Esophagus muscularis mucosa (tissue), 3 donors: ENCODE results near the gene EIF5AL1.

Experiments
- POLR2AphosphoS5 ChIP-seq, 2 donors: sonication (generic); formaldehyde crosslinking; IDR thresholded peaks; one replicate each; pipeline ENCODE4 v1.6.1; 2017; ENCODE audit warnings: antibody characterized with exemption in 2 of 2
- TF ChIP-seq, protein P1 (sequence below), 3 experiments: fragments of 200-600 bp in 2 of 3; fragments of 450-650 bp in 1 of 3; sonication (generic) in 2 of 3; IDR thresholded peaks; one replicate each; pipeline ENCODE4 v1.5.1; 2017 to 2019; ENCODE audit warnings: antibody characterized with exemption in 3 of 3, mild to moderate bottlenecking in 2 of 3, moderate library complexity in 1 of 3

DNA sequence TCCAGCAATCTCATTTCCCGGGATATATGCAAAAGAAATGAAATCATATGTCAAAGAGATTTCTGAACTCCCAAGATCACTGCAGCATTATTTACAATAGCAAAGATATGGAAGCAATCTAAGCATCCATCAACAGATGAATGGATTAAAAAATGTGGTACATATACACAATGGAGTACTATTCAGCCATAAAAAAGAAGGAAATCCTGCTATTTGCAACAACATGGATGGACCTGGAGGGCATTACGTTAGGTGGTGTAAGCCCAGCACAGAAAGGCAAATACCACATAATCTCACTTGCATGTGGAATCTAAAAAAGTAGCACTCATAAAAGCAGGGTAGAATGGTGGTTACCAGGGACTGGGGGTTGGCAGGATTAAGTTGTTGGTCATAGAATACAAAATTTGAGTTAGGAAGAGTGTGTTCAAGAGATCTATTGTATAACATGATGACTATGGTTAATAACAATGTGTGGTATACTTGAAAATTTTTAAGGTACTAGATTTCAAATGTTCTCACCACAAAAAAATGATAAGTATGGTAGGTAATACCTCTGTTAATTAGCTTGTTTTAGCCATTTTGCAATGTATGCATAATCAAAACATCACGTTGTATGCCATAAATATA, 32.9 kb upstream of the EIF5AL1 start:
- no peak for TF ChIP-seq POLR2AphosphoS5 (IDR thresholded peaks at IDR 0.05)
- TF ChIP-seq, protein P1, sequence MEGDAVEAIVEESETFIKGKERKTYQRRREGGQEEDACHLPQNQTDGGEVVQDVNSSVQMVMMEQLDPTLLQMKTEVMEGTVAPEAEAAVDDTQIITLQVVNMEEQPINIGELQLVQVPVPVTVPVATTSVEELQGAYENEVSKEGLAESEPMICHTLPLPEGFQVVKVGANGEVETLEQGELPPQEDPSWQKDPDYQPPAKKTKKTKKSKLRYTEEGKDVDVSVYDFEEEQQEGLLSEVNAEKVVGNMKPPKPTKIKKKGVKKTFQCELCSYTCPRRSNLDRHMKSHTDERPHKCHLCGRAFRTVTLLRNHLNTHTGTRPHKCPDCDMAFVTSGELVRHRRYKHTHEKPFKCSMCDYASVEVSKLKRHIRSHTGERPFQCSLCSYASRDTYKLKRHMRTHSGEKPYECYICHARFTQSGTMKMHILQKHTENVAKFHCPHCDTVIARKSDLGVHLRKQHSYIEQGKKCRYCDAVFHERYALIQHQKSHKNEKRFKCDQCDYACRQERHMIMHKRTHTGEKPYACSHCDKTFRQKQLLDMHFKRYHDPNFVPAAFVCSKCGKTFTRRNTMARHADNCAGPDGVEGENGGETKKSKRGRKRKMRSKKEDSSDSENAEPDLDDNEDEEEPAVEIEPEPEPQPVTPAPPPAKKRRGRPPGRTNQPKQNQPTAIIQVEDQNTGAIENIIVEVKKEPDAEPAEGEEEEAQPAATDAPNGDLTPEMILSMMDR (IDR thresholded peaks at IDR 0.05), result no peak
